ENCODE data around the gene PDGFRB.

Gene PDGFRB

DNA sequence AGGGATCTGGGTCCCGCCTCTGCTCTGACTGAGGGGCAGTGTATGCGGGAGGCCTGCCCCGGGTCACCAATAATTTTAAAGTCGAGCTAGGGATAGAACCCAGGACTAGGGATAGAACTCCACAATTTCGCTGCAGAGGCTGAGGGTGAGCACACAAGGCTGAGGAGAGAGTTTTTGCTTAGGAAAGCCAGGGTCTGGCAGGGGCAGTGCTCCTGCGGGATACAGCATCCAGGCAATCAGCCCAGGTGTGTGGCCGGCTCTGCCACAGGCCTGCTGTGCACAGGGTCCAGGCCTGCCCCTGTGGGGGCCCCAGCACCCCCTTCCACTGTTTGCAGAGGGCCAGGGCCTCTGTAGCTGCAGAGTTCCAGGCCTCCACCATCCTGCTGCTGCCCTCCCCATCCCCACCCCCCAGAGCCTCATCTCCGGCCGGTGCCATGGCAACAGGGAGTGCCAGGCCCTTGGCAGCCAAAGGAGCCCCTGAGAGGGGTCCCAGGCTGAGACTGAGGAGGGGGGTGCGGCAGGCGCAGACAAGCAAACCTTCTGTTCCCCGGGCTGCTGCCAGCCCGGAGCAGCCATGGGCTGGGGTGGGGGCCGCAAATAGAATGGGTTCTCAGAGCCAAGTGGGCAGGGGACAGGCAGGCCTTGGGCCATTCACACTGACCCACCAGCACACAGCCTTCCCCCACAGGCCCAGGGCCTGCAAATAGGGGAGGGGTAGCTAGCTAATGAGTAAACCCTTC is 8.6 kb downstream of the PDGFRB start:
- DNase-seq (ENCODE audit: low spot score) (no peak), FAIRE-seq (no peak)

DNA sequence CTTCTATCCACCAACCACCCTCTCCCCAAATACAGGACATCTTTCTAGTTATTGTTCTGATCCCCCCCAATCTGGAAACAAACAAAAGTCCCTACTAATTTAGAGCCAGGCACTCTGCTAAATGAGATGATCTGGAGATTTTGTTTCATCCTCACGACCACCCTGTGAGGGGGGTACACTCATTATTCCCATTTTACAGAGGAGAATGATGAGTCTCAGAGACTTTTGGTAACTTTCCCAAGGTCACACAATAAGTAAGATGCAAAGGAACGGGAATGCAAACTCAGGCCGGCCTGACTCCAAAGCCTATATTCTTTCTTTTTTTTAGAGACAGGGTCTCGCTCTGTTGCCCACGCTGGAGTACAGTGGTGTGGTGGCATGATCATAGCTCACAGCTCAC is 9.4 kb downstream of the PDGFRB start:
- FAIRE-seq (no peak), DNase-seq (ENCODE audit: low spot score) (no peak)

DNA sequence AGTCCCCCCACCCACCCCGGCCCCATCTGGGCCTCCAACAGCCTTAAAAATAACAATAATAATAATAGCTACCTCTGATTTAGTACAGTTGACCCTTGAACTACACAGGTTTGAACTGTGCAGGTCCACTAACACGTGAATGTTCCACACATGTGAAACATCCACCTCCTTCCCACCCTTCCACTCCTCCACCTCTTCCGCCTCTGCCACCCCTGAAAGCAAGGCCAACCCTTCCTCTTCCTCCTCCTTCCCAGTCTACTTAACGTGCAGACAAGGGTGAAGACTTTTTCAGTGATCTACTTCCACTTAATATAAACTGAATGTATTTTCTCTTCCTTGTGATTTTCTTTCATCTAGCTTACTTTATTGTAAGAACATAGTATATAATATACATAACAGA is 10.8 kb downstream of the PDGFRB start:
- FAIRE-seq (no peak), DNase-seq (ENCODE audit: low spot score) (no peak)

DNA sequence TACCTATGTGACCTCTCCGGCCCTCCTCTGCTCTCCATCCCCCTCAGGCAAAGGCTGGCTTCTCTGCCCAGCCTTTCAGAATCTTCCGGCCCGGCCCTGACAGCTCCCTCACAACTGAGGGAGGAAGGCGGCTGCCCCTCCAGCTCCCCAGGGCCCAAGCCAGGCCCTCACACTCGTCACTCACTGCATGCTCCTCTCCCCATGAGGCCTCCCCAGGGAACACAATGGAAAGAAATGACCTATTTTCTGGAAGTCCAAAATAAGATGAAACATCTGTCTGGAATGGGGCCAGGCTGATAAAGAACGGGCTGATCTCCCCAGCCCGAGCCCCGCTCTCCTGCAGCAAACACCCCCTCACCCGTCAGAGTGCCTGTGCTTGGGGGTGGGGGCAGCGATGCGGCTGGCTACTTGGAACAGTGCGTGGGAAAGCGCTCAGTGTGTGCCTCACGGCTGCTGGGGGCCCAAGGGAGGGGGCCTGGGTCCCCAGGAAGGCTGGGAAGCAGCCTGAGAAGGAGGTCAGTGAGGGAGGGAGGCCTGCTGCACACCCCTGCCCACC is 11.3 kb downstream of the PDGFRB start:
- DNase-seq (ENCODE audit: low spot score) (peak; percentile 37), FAIRE-seq (no peak)

DNA sequence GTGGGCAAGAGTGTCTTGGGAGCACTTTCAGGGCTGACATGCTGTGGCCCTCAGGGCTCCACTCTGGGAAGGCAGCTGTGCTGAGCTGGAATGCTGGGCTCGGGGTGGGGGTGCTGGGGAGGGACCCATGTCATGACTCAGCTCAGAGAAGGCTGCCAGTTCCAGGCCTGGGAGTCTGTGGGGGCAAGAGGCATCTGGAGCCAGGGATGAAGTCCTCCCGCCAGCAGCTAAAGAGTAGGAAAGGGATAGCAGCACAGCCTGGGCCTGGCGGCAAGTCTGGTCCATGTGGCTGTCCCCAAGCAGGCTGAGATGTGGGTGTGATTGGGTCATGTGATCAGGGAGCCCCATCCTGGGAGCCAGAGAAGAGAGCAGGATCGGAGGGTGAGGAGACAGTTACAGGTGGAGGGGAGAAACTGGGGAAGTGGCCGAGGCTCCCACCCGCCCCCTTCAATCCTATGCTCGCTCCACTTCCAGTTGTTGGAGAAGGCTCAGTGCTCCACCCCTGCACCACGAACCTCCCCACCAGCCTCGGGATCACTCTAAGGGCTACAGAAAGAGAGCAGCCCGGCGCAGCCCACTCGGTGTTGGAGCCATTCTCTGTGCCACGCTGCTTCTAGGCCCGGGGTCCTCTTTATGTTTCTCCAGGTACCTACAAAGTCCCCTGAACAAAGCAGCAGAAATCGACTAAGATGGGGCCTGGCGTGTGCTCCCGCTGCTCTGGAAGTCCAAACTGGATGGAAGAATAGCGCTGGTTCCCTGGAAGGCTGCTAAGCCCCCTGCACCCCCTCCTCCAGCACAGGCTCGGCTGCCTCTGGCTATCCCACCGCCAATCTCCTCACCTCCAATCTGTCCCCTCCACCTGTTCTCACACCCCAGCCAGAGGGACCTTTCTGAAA is 12.0 kb downstream of the PDGFRB start:
- FAIRE-seq (peak; percentile 87), DNase-seq (ENCODE audit: low spot score) (peak; percentile 88)

DNA sequence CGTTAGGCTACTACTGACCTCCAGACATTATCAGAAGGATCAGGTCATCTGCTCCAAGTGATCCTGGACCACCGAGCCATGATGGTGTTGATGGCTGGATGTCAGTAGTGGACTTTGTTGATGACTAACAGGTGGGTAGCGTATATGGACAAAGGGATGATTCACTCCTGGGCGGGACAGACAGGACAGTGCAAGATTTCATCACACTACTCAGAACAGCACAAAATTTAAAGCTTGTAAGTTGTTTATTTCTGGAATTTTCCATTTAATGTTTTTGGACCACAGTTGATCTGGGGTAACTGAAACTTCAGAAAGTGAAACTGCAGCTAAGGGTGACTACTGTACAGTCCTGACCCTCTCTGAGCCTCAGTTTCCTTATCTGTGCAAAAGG is 12.7 kb downstream of the PDGFRB start:
- DNase-seq (ENCODE audit: low spot score) (peak; percentile 68), FAIRE-seq (peak; percentile 86)

DNA sequence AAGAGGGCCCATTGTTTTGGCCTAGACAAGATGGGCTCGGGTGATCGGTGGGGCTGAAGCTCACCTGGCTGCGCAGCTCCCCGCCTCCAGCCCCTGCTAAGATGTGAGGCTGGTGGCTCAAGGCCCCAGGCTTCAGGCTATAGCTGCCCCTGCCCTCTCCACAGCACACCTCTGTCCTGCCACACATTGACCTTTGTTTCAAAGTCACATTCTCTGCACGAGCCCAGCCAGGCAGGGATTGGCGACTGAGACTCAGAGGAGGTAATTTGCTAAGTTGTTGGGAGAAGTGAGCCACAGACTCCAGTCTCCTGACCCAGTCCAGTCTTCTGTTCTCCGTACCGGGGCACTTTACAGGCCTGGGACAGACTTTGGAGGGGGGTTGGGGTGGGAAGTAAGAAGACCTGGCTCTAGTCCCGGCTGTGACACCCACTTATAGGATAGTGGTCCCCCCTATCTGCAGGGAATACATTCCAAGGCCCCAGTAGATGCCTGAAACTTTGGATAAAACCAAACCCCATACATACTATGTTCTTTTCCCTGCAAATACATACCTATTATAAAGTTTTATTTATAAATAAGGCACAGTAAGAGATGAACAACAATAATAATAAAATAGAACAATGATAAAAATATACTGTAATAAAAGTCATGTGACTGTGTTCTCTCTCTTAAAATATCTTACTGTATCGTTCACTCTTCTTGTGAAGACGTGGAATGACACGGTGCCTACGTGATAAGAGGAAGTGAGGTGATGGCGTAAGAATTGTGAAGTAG is 13.3 kb downstream of the PDGFRB start:
- no peak for FAIRE-seq
- DNase-seq (ENCODE audit: low spot score), result no peak

DNA sequence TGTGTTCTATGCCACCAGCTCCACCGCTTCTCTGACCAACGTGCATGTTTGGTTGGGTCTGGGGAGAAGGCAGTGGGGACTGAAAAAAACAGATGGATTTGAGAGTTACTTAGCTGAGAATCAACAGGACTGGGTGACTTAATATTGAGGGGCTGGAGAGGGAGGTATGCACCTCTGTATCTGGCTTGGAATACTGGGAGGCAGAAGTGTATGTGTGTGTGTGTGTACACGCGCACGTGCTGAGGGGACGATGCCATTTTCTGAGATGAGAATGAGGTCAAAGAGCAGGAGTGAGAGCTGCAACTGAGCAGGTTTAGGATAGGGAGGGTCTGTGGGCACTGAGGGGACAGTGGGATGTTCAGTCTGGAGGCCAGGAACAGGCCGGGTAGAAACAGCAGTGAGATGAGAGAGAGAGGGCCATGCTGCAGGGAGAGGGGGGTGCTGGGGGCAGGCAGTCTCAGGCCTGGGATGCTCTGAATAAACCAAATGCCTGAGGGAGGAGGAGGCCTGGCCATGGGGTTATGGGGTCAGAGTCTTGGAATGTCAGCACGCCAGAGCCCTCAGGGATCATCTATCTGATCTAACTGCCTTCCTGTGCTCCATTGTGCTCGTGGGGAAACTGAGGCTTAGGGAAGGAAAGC is 14.0 kb downstream of the PDGFRB start:
- no peak for DNase-seq (ENCODE audit: low spot score)
- FAIRE-seq, result no peak

DNA sequence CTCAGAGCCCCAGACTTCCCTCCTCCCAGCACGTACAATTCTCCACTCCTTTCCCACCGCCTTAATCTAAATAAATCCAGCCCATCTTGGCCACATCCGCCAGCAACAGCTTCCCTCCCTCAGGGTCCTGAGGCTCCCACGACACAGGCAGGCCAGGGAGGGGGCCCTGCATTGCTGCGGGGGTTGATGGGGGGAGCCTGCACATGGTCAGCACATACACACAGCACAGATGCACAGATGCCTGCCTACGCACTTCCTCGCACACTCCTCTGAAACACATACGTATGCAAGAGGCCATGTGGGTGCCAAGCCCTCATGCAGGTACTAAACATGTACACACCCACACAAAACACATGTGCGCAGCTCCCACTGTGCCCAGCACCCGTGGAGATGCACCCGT is 14.8 kb downstream of the PDGFRB start:
- FAIRE-seq, result no peak

DNA sequence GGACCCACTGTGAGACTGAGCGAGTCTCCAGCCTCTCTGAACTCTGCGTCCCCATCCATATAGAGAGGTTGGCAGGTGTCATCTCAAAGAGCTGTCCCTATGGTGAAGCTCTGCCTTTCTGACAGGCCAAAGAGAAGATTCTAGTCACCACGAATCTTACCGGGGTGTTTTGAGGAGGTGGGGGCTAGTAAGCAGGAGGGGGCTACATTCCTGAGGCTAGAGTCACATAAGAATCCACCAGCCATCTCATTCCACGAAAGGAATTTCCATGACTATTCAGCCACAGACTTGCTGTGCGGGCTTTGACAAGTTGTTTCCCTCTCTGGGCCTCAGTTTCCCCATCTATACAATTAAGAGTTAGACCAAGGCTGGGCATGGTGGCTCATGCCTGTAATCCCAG is 16.3 kb downstream of the PDGFRB start:
- DNase-seq (ENCODE audit: low spot score), result peak; percentile 61

More for the DNA sequence above, 14.8 kb downstream of the PDGFRB start:
- DNase-seq (ENCODE audit: low spot score), result no peak

DNA sequence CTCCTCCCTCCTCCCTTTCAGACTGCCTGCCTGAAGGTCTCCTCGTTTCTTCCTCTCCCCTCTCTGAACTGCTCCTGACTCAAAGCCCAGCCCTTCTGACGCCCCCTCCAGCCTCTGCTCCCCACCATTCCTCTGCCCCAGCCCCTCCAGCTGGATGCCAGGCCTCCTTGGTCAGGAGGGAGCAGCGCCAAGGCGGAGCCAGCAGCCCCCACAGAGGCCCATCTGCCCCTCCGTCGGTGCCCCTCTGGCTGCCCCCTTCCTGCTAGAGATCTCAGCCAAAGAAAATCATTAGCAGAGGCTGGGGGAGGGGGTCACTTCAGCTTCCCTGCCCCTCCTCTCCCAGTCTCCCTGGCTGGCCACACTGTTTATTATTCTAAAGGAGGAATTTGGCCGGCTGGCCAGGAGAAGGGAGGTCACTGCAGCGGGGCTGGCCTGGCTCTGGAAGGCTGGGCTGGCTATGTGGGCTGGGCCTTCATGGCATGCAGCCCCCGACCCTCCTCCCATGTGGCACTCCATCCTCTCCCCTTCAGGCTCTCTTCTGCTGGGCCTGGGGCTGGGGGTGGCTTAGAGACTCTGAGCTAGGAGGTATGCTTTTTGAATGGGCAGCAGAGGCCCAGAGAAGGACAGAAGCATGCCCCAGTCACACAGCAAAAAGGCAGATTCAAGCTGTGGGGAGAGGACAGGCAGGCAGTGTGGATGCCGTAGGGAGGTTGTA is 16.9 kb downstream of the PDGFRB start:
- DNase-seq (ENCODE audit: low spot score) (peak; percentile 45), FAIRE-seq (no peak)

More for the DNA sequence above, 16.3 kb downstream of the PDGFRB start:
- no peak for FAIRE-seq

DNA sequence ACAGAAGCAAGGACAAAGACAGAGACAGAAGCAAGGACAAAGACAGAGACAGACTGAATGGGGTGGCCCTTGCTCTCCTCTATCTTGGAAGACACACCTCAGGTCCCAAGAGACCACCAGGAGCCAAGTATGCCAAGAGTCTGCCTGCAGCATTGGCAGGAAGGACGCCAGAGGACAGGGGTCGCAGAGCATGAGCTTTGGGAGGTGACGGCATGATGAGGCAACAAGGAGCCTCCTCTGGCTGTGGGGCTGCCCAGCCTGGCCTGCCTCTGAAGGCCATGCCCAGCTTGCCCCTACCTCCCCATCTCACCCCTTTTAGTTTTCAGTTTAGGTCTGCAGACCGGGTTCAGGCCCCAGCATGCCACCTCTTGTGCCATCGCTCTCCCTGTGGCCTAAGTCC is 17.6 kb downstream of the PDGFRB start:
- FAIRE-seq (no peak), DNase-seq (ENCODE audit: low spot score) (no peak)

DNA sequence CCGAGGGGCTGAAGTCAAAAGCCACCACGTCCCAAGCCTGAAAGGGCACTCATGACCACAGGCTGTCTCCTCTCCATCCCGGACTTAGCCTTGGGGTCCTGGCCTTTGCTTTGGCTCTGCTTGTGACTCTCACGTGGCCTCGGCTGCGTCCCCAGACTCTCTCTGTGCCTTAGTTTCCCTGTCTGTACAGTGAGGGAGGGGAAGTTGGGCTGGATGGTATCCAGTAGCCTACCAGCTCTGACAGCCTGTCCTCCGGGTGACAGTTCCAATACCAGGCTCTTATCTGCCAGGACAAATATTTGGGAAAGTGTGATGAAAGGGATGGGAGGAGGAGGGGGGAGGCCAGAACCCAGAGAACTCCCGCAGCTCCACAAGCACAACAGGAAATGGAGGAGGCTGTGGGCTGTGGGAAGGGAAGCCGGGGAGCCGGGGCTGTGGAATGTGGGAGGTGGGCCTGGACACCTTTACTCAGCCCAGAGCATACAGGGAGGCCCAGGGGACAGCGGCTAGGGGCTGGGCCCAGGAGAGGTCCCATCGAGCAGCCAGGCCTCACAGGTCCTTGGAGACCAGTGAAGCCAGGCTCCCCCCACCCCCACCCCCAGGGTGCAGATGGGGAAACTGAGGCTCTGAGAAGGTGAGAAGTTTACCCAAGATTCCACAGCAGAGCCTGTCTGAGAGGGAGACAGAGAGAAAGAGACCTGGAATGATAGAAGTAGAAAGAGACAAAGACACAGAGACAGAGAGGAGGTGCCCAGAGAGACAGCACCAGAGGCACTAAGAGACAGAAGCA is 18.3 kb downstream of the PDGFRB start:
- DNase-seq (ENCODE audit: low spot score) (peak; percentile 69), FAIRE-seq (no peak)

DNA sequence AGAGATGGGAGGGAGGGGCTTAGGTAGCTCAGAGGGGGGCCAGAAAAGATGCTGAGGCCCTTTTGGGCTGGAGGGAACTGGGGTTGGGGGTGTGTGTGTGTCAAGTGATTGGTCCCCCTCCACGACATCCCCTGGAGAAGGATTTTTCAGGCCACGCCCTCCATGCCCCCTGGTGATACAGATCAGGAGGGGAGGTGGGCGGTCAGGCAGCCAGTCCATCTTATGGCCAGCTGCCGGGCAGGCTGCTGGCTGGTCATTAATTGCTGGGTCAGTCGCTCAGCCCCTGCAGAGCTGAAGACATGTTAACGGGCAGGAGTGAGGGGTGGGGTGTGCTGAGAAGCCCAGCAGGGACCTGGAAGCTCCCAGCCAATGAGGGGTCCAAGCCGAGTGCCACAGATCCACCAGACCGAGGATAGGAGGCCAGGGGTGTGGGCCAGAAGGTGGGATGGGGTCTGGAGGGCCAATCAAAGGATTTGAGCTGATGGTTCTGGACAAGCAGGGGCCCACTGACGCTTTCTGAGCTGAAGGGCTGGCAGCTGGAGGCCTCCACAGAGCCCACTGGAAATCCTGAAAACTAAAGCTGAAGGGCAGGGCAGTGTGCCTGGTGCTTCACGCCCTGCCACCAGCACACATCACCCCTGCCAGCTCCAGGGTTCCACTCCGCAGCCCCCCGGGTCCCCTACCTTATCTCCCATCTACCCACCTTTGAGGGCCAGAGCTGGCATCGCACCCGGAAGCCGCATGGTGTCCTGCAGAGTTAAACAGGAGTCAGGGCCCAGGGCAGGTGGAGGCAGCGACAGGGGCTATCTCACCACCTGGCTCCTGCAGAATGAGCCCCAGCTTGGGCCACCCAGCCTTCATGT is 19.1 kb downstream of the PDGFRB start:
- FAIRE-seq (no peak), DNase-seq (ENCODE audit: low spot score) (no peak)

DNA sequence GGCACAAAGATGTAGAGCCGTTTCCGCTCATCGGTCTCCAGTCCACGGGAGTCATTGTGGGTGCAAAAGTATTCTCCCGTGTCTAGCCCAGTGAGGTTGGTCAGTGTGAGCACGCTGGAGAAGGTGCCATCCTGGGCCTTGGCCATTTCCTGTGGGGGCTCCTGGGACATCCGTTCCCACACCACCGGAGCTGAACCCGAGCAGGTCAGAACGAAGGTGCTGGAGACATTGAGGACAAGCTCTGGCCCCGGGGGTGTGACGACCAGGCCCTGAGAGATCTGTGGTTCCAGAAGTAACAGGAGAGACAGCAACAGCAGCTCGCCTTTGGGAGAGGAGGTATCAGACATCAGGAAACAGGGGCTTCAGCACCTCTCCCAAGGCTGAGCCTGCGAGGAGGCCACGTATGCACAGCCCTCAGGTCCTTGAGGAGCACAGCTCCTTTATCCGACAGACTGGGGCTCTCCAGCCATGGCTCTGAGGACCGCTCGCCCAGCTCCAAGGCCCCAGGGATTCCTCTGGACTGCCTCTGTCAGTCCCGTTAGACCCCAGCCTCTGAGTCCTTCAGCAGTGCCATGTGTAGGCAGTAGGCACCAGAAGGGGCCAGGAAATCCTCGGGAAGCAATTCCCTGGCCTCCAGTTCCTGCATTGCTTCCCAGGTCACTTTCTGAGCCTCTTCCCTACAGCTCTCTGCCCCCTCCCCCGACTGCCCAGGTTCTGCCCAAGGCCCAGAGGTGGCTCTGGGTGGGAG is 19.9 kb downstream of the PDGFRB start:
- no peak for DNase-seq (ENCODE audit: low spot score)
- no peak for FAIRE-seq

DNA sequence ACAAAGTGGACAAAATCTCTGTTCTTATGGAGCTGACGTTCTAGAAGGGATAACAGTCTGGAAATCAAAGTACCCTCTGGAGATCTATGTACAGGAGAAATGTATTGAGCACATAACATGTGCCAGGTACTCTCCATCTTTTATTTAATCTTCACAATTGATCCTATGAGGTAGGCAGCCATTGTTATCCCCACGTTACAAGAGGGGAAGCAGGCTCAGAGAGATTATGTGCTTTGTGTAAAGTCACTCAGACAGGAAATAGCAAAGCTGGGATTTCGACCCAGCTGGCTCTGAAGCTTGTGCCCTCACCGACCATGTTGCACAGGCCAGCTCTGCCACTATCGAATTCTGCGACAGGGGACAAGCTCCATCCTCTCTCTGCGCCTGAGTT is 21.5 kb downstream of the PDGFRB start:
- FAIRE-seq, result no peak
- DNase-seq (ENCODE audit: low spot score), result no peak

DNA sequence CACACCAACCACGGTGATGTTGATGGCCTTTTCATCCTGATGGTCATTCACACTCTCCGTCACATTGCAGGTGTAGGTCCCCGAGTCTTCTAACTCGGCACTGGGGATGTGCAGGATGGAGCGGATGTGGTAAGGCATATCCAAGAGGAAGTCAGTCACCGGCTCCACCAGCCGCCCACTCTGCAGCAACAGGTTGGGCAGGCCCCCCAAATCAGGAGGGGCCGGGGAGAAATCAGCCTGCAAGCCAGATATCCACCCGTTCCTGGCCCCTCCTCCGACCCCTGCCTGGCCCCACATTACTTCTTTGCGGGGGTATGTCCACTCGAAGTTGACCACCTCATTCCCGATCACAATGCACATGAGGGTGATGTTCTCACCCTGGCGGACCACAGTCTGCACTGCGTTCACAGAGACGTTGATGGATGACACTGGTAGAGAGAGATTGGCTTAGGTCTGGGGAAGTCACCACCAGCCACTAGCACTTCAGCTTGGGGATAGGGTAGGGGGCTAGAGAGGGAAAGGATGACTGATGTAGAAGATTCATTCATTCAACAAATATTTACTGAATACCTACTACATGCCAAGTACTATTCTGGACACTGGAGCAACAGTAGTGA is 22.0 kb downstream of the PDGFRB start:
- DNase-seq (ENCODE audit: low spot score) (no peak), FAIRE-seq (no peak)

DNA sequence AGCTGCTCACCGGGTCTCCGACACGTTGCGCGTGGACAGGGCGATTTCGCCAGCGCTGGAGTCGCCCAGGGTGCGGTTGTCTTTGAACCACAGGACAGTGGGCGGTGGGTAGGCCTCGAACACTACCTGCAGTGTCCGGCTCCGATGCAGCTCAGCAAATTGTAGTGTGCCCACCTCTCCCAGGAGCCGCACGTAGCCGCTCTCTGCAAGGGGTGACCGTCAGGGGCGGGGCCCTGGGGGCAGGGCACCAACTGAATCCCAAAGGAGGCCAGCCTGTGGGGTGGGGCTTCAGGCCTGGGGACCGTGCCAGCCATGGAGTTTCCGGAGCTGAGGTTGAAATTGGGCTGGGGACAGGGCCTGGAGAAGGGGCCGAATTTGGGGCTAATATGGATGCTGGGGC is 22.9 kb downstream of the PDGFRB start:
- FAIRE-seq (no peak), DNase-seq (ENCODE audit: low spot score) (no peak)
